Activated T-cell treated with anti-CD3 and anti-CD28 coated beads for 1 hour (primary cell): Measurements from ENCODE around the gene CD72.
"Not testable (repeated sequence)": the region's sequence is repeated elsewhere in the genome, so short reads cannot be mapped to it uniquely, and the experiment has no call there.

Experiments
- DNase-seq: peaks from one replicate; pipeline ENCODE4 v3.0.0-alpha.2; 2020; ENCODE audit warnings: low read depth

The CD72 gene

DNA sequence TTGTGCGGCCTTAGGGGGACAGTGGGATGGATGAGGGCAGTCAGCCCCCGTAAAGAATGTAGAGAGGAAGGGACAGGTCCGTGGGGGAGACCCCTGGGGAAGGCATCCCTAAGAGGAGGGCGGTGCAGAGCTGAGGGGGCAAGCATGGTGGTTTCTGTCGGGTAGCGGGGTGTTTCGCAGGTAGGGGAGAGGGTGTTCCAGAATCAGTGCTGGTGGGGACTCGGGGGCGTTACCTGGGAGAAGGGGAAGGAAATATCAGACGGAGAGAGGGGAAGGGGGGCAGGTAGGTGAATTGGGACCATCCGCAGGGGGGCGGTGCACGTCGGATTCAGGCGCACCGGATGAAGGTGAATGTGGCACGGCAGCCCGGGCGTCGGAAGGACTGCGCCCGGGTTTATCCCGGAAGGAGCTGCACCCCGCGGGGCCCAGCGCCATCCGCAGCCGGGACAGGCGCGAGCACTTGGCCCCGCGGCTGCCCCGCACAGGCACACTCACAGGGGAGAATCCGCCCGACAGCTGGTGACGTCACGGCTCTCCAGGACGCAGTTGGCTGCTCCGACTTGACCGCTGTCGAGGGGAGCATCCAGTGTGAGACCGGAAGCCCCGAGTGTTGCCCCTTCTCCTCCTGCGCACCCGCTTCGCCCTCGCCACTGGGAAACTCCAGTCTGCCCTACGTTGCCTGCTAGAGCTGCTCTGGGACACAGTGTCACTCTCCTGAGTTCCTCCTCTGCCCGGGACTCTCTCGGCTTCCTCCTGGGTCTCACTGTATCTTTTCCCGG, 1.3 kb downstream of the CD72 start:
- peak; percentile 52 for DNase-seq

GRCh38 chr9:35615981-35616680, 2.1 kb downstream of the CD72 start:
- DNase-seq = no peak

DNA sequence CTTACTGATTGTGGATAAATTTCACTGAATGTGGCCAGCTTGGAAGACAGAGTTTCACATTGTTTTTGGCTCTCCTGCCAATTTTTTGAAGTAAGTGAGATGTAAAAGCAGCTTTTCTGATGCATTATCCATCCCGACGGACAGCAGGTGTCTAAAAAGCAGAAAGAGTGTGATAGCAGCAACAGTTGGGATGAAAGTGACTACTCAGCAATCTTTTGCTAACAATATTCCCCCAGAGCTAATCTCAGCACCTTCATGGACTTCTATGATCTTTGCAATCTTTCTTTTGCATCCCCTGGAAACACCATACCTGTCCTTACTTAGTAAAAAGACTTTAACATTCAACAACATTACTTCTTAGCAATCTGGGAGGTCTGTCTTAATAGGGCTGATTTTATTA, 5.4 kb downstream of the CD72 start:
- no peak for DNase-seq

DNA sequence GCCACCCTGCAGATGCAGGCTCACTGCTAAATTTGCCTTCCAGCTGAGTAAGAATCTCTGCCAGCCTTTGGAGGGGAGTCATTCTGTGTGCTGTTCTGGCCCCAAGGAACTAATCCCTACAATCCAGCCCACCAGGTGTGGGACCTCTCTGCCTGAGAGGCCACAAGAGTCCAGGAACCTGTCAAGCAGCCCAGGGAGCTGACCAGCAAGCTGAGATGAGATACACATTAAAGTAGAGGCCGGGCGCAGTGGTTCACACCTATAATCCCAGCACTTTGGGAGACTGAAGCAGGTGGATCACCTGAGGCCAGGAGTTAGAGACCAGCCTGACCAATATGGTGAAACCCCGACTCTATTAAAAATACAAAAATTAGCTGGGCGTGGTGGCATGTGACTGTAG, 6.1 kb downstream of the CD72 start:
- not testable (repeated sequence) for DNase-seq

DNA sequence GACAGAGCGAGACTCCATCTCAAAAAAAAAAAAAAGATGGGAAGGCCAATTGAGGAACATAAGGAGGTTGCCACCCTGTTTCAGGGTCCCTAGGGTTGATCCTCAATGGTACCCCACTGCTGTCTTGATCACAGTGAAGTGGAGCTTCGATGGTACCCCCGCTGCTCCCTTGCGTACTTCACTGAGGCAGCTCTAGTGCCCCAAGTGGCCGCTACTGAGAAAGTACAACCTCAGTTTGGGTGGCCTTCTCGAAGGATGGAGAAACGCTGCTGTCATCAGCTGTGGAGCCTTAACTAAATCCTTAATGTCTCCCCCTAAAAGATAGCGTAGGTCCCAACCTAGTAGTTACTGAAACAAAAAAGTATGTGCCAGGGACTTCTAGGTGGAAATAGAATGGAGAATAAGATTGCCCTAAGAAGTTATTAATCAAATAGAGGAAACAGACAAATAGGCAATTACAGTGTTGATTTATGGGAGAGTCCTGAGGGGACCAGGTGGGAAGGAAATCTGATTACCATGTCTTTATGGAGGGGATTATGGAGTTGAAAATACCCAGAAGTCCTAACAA, 6.9 kb downstream of the CD72 start:
- peak; percentile 43 for DNase-seq

GRCh38 chr9:35609820-35610163, 8.4 kb downstream of the CD72 start:
- no peak for DNase-seq

GRCh38 chr9:35609001-35609819, 9.0 kb downstream of the CD72 start:
- no peak for DNase-seq

- DNase-seq = no peak
These were observed 10.0 kb downstream of the CD72 start for GRCh38 chr9:35608221-35608620.

GRCh38 chr9:35606726-35607125, 11.5 kb downstream of the CD72 start:
- DNase-seq = no peak

- DNase-seq = no peak
These were observed 12.1 kb downstream of the CD72 start for GRCh38 chr9:35606138-35606504.

GRCh38 chr9:35605351-35606137, 12.7 kb downstream of the CD72 start:
- DNase-seq = no peak

- peak; percentile 75 for DNase-seq
These were observed 13.4 kb downstream of the CD72 start, which contains the start of gene TESK1 for GRCh38 chr9:35604578-35605350. TESK1 (plus strand) TSS chr9:35605262; CDS start chr9:35605620, 358 bp downstream.

DNA sequence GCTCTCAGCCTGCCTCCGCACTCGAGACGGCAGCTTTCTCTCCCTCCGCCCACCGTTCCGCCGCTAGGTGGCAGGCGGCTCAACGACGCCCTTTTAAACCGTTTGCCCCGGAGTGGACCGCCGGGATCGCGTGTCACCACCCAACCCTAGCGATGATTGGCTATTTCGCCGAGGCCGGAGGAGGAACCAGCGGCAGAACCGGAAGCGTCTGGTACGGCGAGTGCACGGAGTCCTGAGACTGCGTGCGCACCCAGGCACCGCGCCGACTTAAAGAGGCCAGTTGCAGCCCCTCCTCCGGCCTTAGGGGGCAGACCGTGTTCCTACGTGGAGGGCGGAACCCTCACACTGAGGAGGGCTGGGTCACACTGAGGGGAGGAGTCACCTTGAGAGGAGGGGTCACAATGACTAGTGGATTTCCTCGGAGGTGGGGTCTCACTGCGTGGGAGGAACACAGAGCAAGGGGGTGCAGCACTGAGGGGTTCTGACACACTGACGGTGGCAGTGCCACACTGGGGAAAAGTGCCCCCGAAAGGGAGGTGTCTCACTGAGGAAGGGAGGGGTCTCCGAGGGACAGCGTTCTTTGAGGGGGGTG, 14.1 kb downstream of the CD72 start:
- peak; percentile 98 for DNase-seq

- DNase-seq = no peak
These were observed 14.7 kb downstream of the CD72 start for GRCh38 chr9:35603506-35603985.

DNA sequence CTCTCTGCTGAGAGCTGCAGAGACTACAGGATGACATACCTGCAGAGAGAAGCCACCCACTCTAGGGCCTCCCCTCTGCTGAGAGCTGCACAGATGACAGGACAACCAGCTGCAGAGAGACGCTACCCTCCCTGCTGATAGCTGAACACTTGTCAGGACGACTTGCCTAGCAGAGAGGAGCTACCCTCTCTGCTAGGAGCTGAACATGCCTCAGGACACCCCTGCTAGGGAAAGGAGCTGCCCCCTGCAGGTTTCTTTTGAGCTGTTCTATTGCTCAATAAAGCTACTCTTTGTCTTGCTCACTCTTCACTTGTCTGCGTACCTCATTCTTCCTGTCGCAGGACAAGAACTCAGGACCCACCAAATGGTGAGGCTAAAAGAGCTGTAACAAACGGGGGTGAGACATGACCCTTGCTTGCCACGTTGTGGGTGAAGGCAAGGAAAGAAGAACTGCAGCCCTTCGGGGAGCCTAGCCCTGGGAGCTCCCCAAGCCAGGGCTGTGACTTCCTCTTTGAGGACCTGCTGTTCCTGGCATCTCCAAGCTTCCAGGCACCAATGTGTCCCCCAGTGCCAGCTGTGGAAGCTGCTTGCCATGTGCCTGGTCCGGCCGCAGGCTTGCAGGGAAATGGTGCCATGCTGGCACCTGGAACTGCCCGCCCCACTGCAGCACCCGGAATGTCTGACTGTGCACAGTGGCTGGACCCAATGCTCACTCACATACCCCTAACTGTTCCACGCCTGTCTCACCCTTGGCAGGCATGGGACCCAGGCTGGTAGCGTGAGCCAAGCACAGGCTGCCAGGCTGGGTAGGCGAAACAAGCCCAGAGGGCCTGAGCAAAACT, 18.2 kb downstream of the CD72 start:
- no peak for DNase-seq

DNA sequence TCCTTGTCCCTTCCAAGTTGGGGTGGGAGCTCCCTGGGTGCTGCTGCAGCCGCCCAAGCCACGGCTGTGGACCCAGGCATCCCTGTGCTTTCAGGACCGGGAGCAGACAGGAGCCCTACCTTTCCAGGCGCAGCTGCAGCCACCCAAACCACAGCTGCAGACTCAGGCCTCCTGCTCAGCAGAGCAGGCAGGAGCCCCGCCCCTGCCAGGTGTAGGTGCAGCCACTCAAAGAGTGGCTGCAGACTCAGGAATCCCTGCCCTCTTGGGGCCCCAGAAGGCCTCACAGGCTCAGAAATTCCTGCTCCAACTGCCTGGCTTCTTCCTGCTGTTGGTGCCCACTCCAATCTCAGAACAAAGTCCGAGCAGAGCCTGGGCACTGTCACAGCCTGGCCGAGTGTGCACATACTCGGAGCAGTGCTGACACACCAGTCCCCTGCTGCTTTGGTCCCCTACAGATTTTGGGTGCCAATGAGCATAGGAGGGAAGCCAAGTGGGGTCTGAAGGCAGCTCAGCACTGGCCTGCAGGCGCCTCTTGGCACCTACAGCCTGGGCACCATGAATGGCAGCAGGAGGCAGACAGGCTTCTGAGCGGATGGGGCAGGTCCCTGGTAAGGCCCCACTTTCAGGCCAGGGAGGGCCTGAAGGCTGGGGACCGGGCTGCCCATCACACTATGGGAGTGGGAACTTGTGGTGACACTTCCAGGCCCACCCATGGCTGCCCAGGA, 19.2 kb downstream of the CD72 start:
- no peak for DNase-seq

DNA sequence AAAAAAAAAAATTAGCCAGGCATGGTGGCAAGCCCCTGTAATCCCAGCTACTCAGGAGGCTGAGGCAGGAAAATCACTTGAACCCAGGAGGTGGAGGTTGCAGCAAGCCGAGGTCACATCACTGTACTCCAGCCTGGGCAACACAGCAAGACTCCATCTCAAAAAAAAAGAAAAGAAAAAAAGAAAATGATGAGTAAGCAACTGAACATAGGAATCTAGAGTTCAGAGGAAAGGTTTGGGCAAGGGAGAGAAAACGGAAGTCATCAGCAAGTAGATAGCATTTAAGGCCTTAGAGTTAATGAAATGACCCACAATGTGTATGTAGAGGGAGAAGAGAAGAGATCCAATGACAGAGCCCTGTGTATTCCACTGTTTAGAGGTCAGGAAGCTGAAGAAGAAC, 21.3 kb downstream of the CD72 start:
- not testable (repeated sequence) for DNase-seq

DNA sequence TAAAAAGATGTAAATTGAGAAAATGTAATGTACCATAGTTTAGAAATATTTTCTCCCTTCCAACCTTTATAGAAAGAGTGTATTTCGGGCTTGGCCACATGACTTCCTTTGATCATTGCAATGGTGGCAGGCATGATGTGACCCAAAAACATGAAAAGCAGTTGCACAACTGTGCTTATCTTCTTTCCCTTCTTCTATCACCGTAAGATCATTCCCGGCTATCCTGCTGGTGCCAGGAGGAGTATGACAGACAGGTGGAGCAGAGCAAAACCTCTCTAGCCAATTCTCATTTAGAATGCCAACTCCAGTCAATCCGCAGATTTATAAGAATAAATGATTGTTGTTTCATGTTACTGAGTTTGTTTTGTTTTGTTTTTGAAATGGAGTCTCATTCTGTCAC, 23.7 kb downstream of the CD72 start:
- no peak for DNase-seq

DNA sequence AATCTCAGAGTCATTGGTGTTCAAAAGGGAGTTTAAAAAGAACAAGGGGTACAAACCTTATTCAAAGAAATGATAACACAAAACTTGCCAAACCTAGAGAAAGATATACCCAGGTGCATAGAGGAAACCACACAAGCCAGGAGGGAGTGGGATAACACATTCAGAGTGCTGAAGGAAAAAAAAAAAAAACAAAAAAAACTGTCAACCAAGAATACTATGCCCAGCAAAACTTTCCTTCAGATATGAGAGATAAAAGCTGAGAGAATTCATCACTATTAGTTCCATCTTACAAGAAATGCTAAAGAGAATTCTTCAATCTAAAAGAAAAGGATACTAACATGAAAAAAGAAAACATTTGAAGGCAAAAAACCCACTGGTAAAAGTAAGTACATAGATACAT, 24.6 kb downstream of the CD72 start:
- DNase-seq = no peak
